Smooth muscle cell (in vitro differentiated cells): ENCODE results near the gene CDK6. TPM values are rescaled to one million over a fixed set of nuclear protein-coding genes. Genes with fewer than 3 reads are reported as not detected.

ENCODE experiments used
- DNase-seq: peaks from one replicate; lab custom pipeline; 2025; ENCODE audit not compliant: unreplicated experiment; lab: John Stamatoyannopoulos, UW
- H2AFZ ChIP-seq: fragments of 200-600 bp; sonication (generic); 2 replicates; pipeline ENCODE4 v1.6.0; 2016; ENCODE audit warnings: antibody characterized with exemption, low read depth, mild to moderate bottlenecking
- H3F3A ChIP-seq: fragments of 200-600 bp; sonication (generic); 2 replicates; pipeline ENCODE4 v1.6.0; 2017; ENCODE audit warnings: antibody characterized with exemption, low read depth
- H3K27ac ChIP-seq: fragments of 200-600 bp; sonication (generic); 2 replicates; pipeline ENCODE4 v1.5.1; 2016; ENCODE audit warnings: low read depth, mild to moderate bottlenecking
- H3K27me3 ChIP-seq: fragments of 200-600 bp; sonication (generic); 2 replicates; pipeline ENCODE4 v1.6.1; 2016; ENCODE audit warnings: low read depth, mild to moderate bottlenecking
- H3K36me3 ChIP-seq: fragments of 200-600 bp; sonication (generic); 2 replicates; pipeline ENCODE4 v1.5.1; 2016; ENCODE audit warnings: low read depth
- H3K4me1 ChIP-seq: fragments of 200-600 bp; sonication (generic); 2 replicates; pipeline ENCODE4 v1.5.1; 2016; ENCODE audit warnings: low read depth
- H3K4me2 ChIP-seq: fragments of 200-600 bp; sonication (generic); 2 replicates; pipeline ENCODE4 v1.6.0; 2016; ENCODE audit warnings: mild to moderate bottlenecking
- H3K4me3 ChIP-seq: fragments of 200-600 bp; sonication (generic); 2 replicates; pipeline ENCODE4 v1.5.1; 2016; ENCODE audit warnings: mild to moderate bottlenecking
- H3K79me2 ChIP-seq: fragments of 200-600 bp; sonication (generic); 2 replicates; pipeline ENCODE4 v1.6.0; 2016; ENCODE audit warnings: low read depth, mild to moderate bottlenecking
- H3K9ac ChIP-seq: fragments of 200-600 bp; sonication (generic); 2 replicates; pipeline ENCODE4 v1.6.0; 2016; ENCODE audit warnings: low read depth
- H3K9me3 ChIP-seq: fragments of 200-600 bp; sonication (generic); replicated peaks from 2 replicates; pipeline ENCODE4 v1.5.1; 2016; ENCODE audit warnings: low read depth
- H4K20me1 ChIP-seq: fragments of 200-600 bp; sonication (generic); 2 replicates; pipeline ENCODE4 v1.6.0; 2016; ENCODE audit warnings: low read depth
- CTCF ChIP-seq: fragments of 200-600 bp; sonication (generic); IDR thresholded peaks from 2 replicates; pipeline ENCODE4 v1.5.1; 2017; ENCODE audit warnings: borderline replicate concordance, mild to moderate bottlenecking, antibody characterized with exemption; ENCODE audit not compliant: insufficient read depth, poor library complexity, severe bottlenecking
- WGBS: methylation state at CpG from one replicate; pipeline ENCODE4 v1.1.7; 2016; ENCODE audit warnings: low lambda C conversion rate; 5-methylcytosine and 5-hydroxymethylcytosine counted together
- polyA plus RNA-seq: library from polyadenylated mRNA; unstranded; fragments of >200 nt; fragmentation: Nextera tagmentation; extraction: Ambion mirVana; gene quantifications from 2 replicates; pipeline ENCODE4 v1.2.1, GENCODE V29; 2016
- total RNA-seq: library from RNA; depleted of rRNA; stranded (reverse); fragments of >200 nt; gene quantifications from 2 replicates; pipeline ENCODE4 v1.2.3, GENCODE V29; 2014

The CDK6 gene
- total and polyA plus RNA-seq, 2 experiments from 2014 or later: 34.2 to 99.2 TPM

GRCh38 chr7:92629779-92630178, 206.6 kb downstream of the CDK6 start:
- WGBS: 96% methylated on average over 2 of the region's 2 CpGs
- peaks cover 8% of the 10 kb centered on the region for H3F3A ChIP-seq
- no peak for DNase-seq

GRCh38 chr7:92627956-92628355, 208.4 kb downstream of the CDK6 start:
- WGBS: 97% methylated on average over 4 of the region's 4 CpGs
- Histone ChIP-seq H4K20me1 (peaks cover 17% of the 10 kb centered on the region), H3F3A (peaks cover 4% of the 10 kb centered on the region), H2AFZ (no peak overlapping the region), H3K36me3 (peaks cover 5% of the 10 kb centered on the region), H3K4me1 (no peaks in the 10 kb centered on the region), H3K79me2 (peaks cover 31% of the 10 kb centered on the region), H3K27ac (no peak overlapping the region), H3K4me3 (no peak overlapping the region), H3K9ac (no peak overlapping the region), H3K27me3 (no peaks in the 10 kb centered on the region), H3K9me3 (no peaks in the 10 kb centered on the region), H3K4me2 (no peak overlapping the region)
- DNase-seq: no peak
- no peak for TF ChIP-seq CTCF

More at GRCh38 chr7:92629779-92630178, 206.6 kb downstream of the CDK6 start:
- Histone ChIP-seq H3K9me3 (no peaks in the 10 kb centered on the region), H3K4me2 (no peak overlapping the region), H3K27ac (no peak overlapping the region), H3K27me3 (no peaks in the 10 kb centered on the region), H4K20me1 (peaks cover 29% of the 10 kb centered on the region), H2AFZ (no peak overlapping the region), H3K36me3 (peaks cover 3% of the 10 kb centered on the region), H3K79me2 (peaks cover 17% of the 10 kb centered on the region), H3K9ac (no peak overlapping the region), H3K4me1 (peaks cover 13% of the 10 kb centered on the region), H3K4me3 (no peak overlapping the region)
- TF ChIP-seq CTCF: no peak

GRCh38 chr7:92626281-92626809, 210.0 kb downstream of the CDK6 start:
- H3F3A ChIP-seq: peaks cover 15% of the 10 kb centered on the region
- H3K4me2 ChIP-seq: no peak overlapping the region
- no peak overlapping the region for H3K9ac ChIP-seq
- 95% methylated on average over 4 of the region's 4 CpGs for WGBS
- H3K4me3 ChIP-seq: no peak overlapping the region
- no peak overlapping the region for H2AFZ ChIP-seq
- H3K4me1 ChIP-seq: no peaks in the 10 kb centered on the region
- H4K20me1 ChIP-seq: peaks cover 12% of the 10 kb centered on the region
- peaks cover 26% of the 10 kb centered on the region for H3K79me2 ChIP-seq
- no peaks in the 10 kb centered on the region for H3K27me3 ChIP-seq
- H3K36me3 ChIP-seq: peaks cover 5% of the 10 kb centered on the region
- no peaks in the 10 kb centered on the region for H3K9me3 ChIP-seq
- no peak for TF ChIP-seq CTCF
- no peak overlapping the region for H3K27ac ChIP-seq
- no peak for DNase-seq

DNA sequence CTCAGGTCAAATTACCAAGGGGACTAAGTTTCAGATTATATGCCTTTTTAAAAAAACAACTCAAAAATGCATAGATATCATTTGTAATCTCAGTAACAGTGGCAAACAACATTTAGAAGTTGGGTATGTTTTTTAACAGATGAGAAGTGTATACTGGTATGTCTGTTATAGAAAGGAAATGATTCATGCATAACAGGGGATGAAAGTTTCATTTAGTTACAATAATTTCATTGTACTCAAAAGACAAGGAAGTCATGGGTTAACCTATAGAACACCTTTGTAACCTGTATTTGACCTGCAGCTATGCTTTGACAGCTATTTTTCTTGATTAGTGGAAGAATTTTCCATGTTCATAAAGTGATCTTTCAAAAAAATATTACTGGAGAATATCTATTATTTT, 210.8 kb downstream of the CDK6 start:
- H3K27me3 ChIP-seq: no peaks in the 10 kb centered on the region
- peaks cover 25% of the 10 kb centered on the region for H3K79me2 ChIP-seq
- H3K27ac ChIP-seq: no peak overlapping the region
- H2AFZ ChIP-seq: no peak overlapping the region
- no peak overlapping the region for H3K9ac ChIP-seq
- no peaks in the 10 kb centered on the region for H3K4me1 ChIP-seq
- no peak for TF ChIP-seq CTCF
- H3K4me3 ChIP-seq: no peak overlapping the region
- H3K36me3 ChIP-seq: peaks cover 5% of the 10 kb centered on the region
- no peak overlapping the region for H3K4me2 ChIP-seq
- H3F3A ChIP-seq: peaks cover 17% of the 10 kb centered on the region
- no peak for DNase-seq
- no peaks in the 10 kb centered on the region for H3K9me3 ChIP-seq
- peaks cover 17% of the 10 kb centered on the region for H4K20me1 ChIP-seq
